Mesendoderm (in vitro differentiated cells): ENCODE results near the gene CKAP4. TPM values are rescaled to one million over a fixed set of nuclear protein-coding genes. Genes with fewer than 3 reads are reported as not detected.

Experiments used
- DNase-seq: peaks from one replicate; pipeline ENCODE4 v3.0.0; 2013
- H2AK5ac ChIP-seq: 2 replicates; pipeline ENCODE4 v1.6.1; 2013; ENCODE audit warnings: low read length, inconsistent platforms
- H2BK120ac ChIP-seq: 2 replicates; pipeline ENCODE4 v1.6.1; 2013; ENCODE audit warnings: low read depth, mild to moderate bottlenecking, low read length, moderate library complexity, mixed read lengths
- H2BK15ac ChIP-seq: replicated peaks from 2 replicates; pipeline ENCODE4 v1.6.1; 2013; ENCODE audit warnings: low read depth, mild to moderate bottlenecking, moderate library complexity
- H2BK5ac ChIP-seq: 2 replicates; pipeline ENCODE4 v1.6.1; 2013; ENCODE audit warnings: low read length, inconsistent platforms
- H3K18ac ChIP-seq: 2 replicates; pipeline ENCODE4 v1.6.1; 2013; ENCODE audit warnings: mild to moderate bottlenecking, low read length, mixed read lengths
- H3K23ac ChIP-seq: one replicate; pipeline ENCODE4 v1.6.1; 2013; ENCODE audit warnings: low read length
- H3K27ac ChIP-seq: 2 replicates; pipeline ENCODE4 v1.5.1; 2013; ENCODE audit warnings: low read depth, mild to moderate bottlenecking, inconsistent platforms, low read length, moderate library complexity
- H3K27me3 ChIP-seq: 2 replicates; pipeline ENCODE4 v1.6.1; 2013; ENCODE audit warnings: low read length, control low read depth, mild to moderate bottlenecking, inconsistent platforms; ENCODE audit not compliant: insufficient read depth, poor library complexity
- H3K36me3 ChIP-seq: 2 replicates; pipeline ENCODE4 v1.6.1; 2013; ENCODE audit warnings: low read length, inconsistent platforms; ENCODE audit not compliant: control insufficient read depth, insufficient read depth
- H3K4ac ChIP-seq: one replicate; pipeline ENCODE4 v1.6.1; 2013; ENCODE audit warnings: low read depth, mild to moderate bottlenecking, low read length, moderate library complexity
- H3K4me1 ChIP-seq: 2 replicates; pipeline ENCODE4 v1.6.1; 2013; ENCODE audit warnings: low read depth, low read length, inconsistent platforms; ENCODE audit not compliant: control insufficient read depth
- H3K4me2 ChIP-seq: 2 replicates; pipeline ENCODE4 v1.6.1; 2013; ENCODE audit warnings: low read length
- H3K4me3 ChIP-seq: 2 replicates; pipeline ENCODE4 v1.5.1; 2013; ENCODE audit warnings: mild to moderate bottlenecking, low read length
- H3K56ac ChIP-seq: one replicate; pipeline ENCODE4 v1.6.1; 2013; ENCODE audit warnings: low read length
- H3K79me1 ChIP-seq: 2 replicates; pipeline ENCODE4 v1.6.1; 2013; ENCODE audit warnings: low read length, inconsistent platforms
- H3K79me2 ChIP-seq: 2 replicates; pipeline ENCODE4 v1.6.1; 2013; ENCODE audit warnings: mild to moderate bottlenecking, low read length; ENCODE audit not compliant: control insufficient read depth, insufficient read depth
- H3K9ac ChIP-seq: 2 replicates; pipeline ENCODE4 v1.6.1; 2013; ENCODE audit warnings: low read length, inconsistent platforms
- H4K5ac ChIP-seq: one replicate; pipeline ENCODE4 v1.6.1; 2013; ENCODE audit warnings: low read length
- H4K8ac ChIP-seq: one replicate; pipeline ENCODE4 v1.6.1; 2013; ENCODE audit warnings: low read depth, mild to moderate bottlenecking, control low read depth, low read length, moderate library complexity
- WGBS: extraction: QIAGEN DNeasy Blood & Tissue Kit; methylation state at CpG from one replicate; pipeline ENCODE4 v1.1.7; 2013; ENCODE audit warnings: low lambda C conversion rate, missing lambda C conversion rate; ENCODE audit not compliant: insufficient coverage; ENCODE audit errors: extremely low coverage; 5-methylcytosine and 5-hydroxymethylcytosine counted together
- polyA plus RNA-seq, 2 experiments: library from polyadenylated mRNA; stranded (reverse); fragments of 200-250 nt; gene quantifications; one replicate each; pipeline ENCODE4 v1.2.3, GENCODE V29; 2013

CKAP4 gene
- 81.8 TPM for polyA plus RNA-seq (2013, experiment 1 of 2)
- 81.8 TPM for polyA plus RNA-seq (2013, experiment 2 of 2)

GRCh38 chr12:106247674-106248311 is at the start of gene CKAP4:
Gene CKAP4, minus strand, starts transcription at chr12:106248020. Its CDS starts 169 bp downstream, at chr12:106247851.
- Histone ChIP-seq H3K9ac (peak within 1 kb of the TSS; percentile 85), H3K4me3 (peak within 1 kb of the TSS; percentile 83), H2AK5ac (no peak within 1 kb of the TSS), H3K18ac (peak within 1 kb of the TSS; percentile 99), H3K79me2 (peaks cover 9% of the 10 kb centered on the region), H3K27ac (peak within 1 kb of the TSS; percentile 75), H3K56ac (peak within 1 kb of the TSS; percentile 92), H3K79me1 (peaks cover 19% of the 10 kb centered on the region), H2BK15ac (peak within 1 kb of the TSS; percentile 9), H3K4me2 (peak within 1 kb of the TSS; percentile 92), H4K8ac (peak within 1 kb of the TSS; percentile 95), H3K27me3 (no peaks in the 10 kb centered on the region), H2BK5ac (no peak within 1 kb of the TSS), H3K36me3 (peaks cover 2% of the 10 kb centered on the region), H3K4ac (peak within 1 kb of the TSS; percentile 95), H4K5ac (no peak within 1 kb of the TSS), H2BK120ac (peak within 1 kb of the TSS; percentile 74), H3K23ac (no peak within 1 kb of the TSS), H3K4me1 (peaks cover 2% of the 10 kb centered on the region)
- DNase-seq = peak; percentile 69
- WGBS = no CpG with 5 or more reads among the region's 102 CpGs

- H3K79me2 ChIP-seq = no peaks in the 10 kb centered on the region
- no peak overlapping the region for H2BK15ac ChIP-seq
- no CpG with 5 or more reads among the region's 3 CpGs for WGBS
- no peak overlapping the region for H3K4me2 ChIP-seq
- no peak overlapping the region for H4K5ac ChIP-seq
- no peak overlapping the region for H2BK5ac ChIP-seq
- H3K9ac ChIP-seq = no peak overlapping the region
- H3K27ac ChIP-seq = no peak overlapping the region
- H2BK120ac ChIP-seq = no peak overlapping the region
- H3K79me1 ChIP-seq = no peaks in the 10 kb centered on the region
- H2AK5ac ChIP-seq = no peak overlapping the region
- H3K4ac ChIP-seq = no peak overlapping the region
- no peaks in the 10 kb centered on the region for H3K36me3 ChIP-seq
- no peak overlapping the region for H3K18ac ChIP-seq
- H3K4me1 ChIP-seq = peaks cover 2% of the 10 kb centered on the region
- H3K27me3 ChIP-seq = no peaks in the 10 kb centered on the region
- DNase-seq = no peak
- no peak overlapping the region for H3K4me3 ChIP-seq
- no peak overlapping the region for H3K23ac ChIP-seq
- H4K8ac ChIP-seq = no peak overlapping the region
- H3K56ac ChIP-seq = no peak overlapping the region
Observed at GRCh38 chr12:106297075-106297474, 49.3 kb upstream of the CKAP4 start.

- H3K56ac ChIP-seq = no peak overlapping the region
- no peak for DNase-seq
- H2BK5ac ChIP-seq = no peak overlapping the region
- no peak overlapping the region for H3K27ac ChIP-seq
- H3K36me3 ChIP-seq = no peaks in the 10 kb centered on the region
- no peak overlapping the region for H3K18ac ChIP-seq
- H3K27me3 ChIP-seq = no peaks in the 10 kb centered on the region
- no peaks in the 10 kb centered on the region for H3K79me2 ChIP-seq
- no peak overlapping the region for H2BK120ac ChIP-seq
- H3K4me2 ChIP-seq = no peak overlapping the region
- no peak overlapping the region for H3K9ac ChIP-seq
- H3K79me1 ChIP-seq = no peaks in the 10 kb centered on the region
- WGBS = no CpG with 5 or more reads among the region's 8 CpGs
- no peak overlapping the region for H4K5ac ChIP-seq
- H2AK5ac ChIP-seq = no peak overlapping the region
- H3K4me1 ChIP-seq = no peaks in the 10 kb centered on the region
- H4K8ac ChIP-seq = no peak overlapping the region
- H3K4me3 ChIP-seq = no peak overlapping the region
- H2BK15ac ChIP-seq = no peak overlapping the region
- H3K4ac ChIP-seq = no peak overlapping the region
- no peak overlapping the region for H3K23ac ChIP-seq
Observed at GRCh38 chr12:106296179-106296877, 48.5 kb upstream of the CKAP4 start.

DNA sequence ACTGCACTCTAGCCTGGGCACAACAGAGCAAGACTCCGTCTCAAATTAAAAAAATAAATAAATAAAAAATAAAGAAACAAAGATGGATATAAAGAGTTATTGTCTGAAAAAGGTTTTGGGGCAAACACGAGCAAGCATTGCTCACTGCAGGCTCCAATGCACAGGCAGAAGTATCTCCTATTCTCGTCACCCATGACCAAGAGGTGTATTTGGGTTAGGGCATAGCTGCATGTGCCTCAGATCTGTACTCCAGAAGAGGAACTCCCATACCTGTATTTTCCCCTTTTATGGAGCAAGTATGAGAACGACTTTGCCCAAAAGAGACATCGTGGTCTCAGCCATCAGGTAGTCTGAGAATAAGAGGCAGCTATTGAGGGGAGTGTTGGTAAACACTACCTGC is 44.5 kb upstream of the CKAP4 start:
- no peak overlapping the region for H3K4ac ChIP-seq
- WGBS = no CpG with 5 or more reads among the region's 5 CpGs
- H3K79me2 ChIP-seq = no peaks in the 10 kb centered on the region
- no peak overlapping the region for H3K23ac ChIP-seq
- H3K18ac ChIP-seq = no peak overlapping the region
- H3K56ac ChIP-seq = no peak overlapping the region
- H3K4me2 ChIP-seq = no peak overlapping the region
- H3K36me3 ChIP-seq = no peaks in the 10 kb centered on the region
- H3K4me3 ChIP-seq = no peak overlapping the region
- no peak overlapping the region for H2BK5ac ChIP-seq
- no peak overlapping the region for H2BK15ac ChIP-seq
- no peak overlapping the region for H3K9ac ChIP-seq
- H3K4me1 ChIP-seq = no peaks in the 10 kb centered on the region
- no peak overlapping the region for H3K27ac ChIP-seq
- no peaks in the 10 kb centered on the region for H3K27me3 ChIP-seq
- H4K5ac ChIP-seq = no peak overlapping the region
- H2AK5ac ChIP-seq = no peak overlapping the region
- DNase-seq = no peak
- H3K79me1 ChIP-seq = no peaks in the 10 kb centered on the region
- no peak overlapping the region for H2BK120ac ChIP-seq
- H4K8ac ChIP-seq = no peak overlapping the region

DNA sequence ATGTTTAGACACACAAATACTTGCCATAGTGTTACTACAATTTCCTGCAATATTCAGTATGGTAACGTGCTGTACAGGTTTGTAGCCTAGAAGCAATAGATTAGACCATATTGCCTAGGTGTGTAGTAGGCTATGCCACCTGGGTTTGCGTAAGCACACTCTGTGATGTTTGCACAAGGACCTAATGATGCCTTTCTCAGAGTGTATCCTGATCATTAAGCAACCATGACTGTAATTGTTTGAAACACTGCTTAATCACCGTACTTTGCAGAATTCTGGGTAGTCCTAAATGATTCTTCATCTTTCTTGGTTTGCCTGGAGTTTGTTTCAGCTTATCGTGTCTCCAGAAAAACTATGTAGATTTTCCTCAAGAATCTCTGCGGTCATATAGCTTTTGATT is 43.5 kb upstream of the CKAP4 start:
- no peaks in the 10 kb centered on the region for H3K27me3 ChIP-seq

More for the DNA sequence above, 43.5 kb upstream of the CKAP4 start:
- Histone ChIP-seq H2BK15ac (no peak overlapping the region), H3K36me3 (no peaks in the 10 kb centered on the region), H3K4me2 (no peak overlapping the region), H3K23ac (no peak overlapping the region), H3K4ac (no peak overlapping the region), H3K18ac (no peak overlapping the region), H4K5ac (no peak overlapping the region), H4K8ac (no peak overlapping the region), H3K9ac (no peak overlapping the region), H3K27ac (no peak overlapping the region), H2BK5ac (no peak overlapping the region), H3K56ac (no peak overlapping the region), H3K79me2 (no peaks in the 10 kb centered on the region), H2BK120ac (no peak overlapping the region), H3K4me3 (no peak overlapping the region), H3K4me1 (no peaks in the 10 kb centered on the region), H2AK5ac (no peak overlapping the region), H3K79me1 (no peaks in the 10 kb centered on the region)
- no peak for DNase-seq
- no CpG with 5 or more reads among the region's 5 CpGs for WGBS
